Gastroesophageal sphincter (tissue), 4 donors: ENCODE measurements around the gene KCNAB1. TPM values are rescaled to one million over a fixed set of nuclear protein-coding genes. Genes with fewer than 3 reads are reported as not detected.
"Not testable (repeated sequence)": the region's sequence is repeated elsewhere in the genome, so short reads cannot be mapped to it uniquely, and the experiment has no call there.

Source experiments
- ATAC-seq: fragments of 150-250 bp; one replicate; pipeline ENCODE4 v1.9.1; 2016; ENCODE audit warnings: mild to moderate bottlenecking, moderate library complexity
- H3K27ac ChIP-seq, 4 donors: fragments of 200-600 bp; sonication (generic) in 3 of 4; 1 replicate in 3 of 4; 2 replicates in 1 of 4; pipeline ENCODE4 v1.5.1; 2016 to 2019
- H3K27me3 ChIP-seq: fragments of 200-600 bp; sonication (generic); one replicate; pipeline ENCODE4 v1.5.1; 2019
- H3K36me3 ChIP-seq, 2 donors: fragments of 200-600 bp; sonication (generic); one replicate each; pipeline ENCODE4 v1.5.1; 2019; ENCODE audit warnings: control low read depth in 1 of 2
- H3K4me1 ChIP-seq, 3 donors: fragments of 200-600 bp; sonication (generic); 1 replicate in 2 of 3; 2 replicates in 1 of 3; pipeline ENCODE4 v1.5.1; 2016 to 2019; ENCODE audit warnings: control low read depth in 2 of 3
- H3K4me3 ChIP-seq, 2 donors: fragments of 200-600 bp; sonication (generic); one replicate each; pipeline ENCODE4 v1.5.1; 2019; ENCODE audit warnings: mild to moderate bottlenecking in 1 of 2, moderate library complexity in 1 of 2
- H3K9me3 ChIP-seq, 3 donors: fragments of 200-600 bp; sonication (generic); one replicate each; pipeline ENCODE4 v1.5.1; 2017 to 2019; ENCODE audit warnings: control low read depth in 2 of 3
- CTCF ChIP-seq, 4 experiments: fragments of 200-600 bp in 2 of 4; fragments of 450-650 bp in 2 of 4; sonication (generic) in 1 of 4; IDR thresholded peaks; one replicate each; pipeline ENCODE4 v1.5.1; 2017 to 2019; ENCODE audit warnings: antibody characterized with exemption in 4 of 4, mild to moderate bottlenecking in 2 of 4, moderate library complexity in 2 of 4
- EP300 ChIP-seq: sonication (generic); formaldehyde crosslinking; IDR thresholded peaks from one replicate; pipeline ENCODE4 v1.6.1; 2017; ENCODE audit warnings: antibody characterized with exemption, mild to moderate bottlenecking
- POLR2A ChIP-seq, 2 donors: fragments of 450-650 bp; IDR thresholded peaks; one replicate each; pipeline ENCODE4 v1.6.1; 2017; ENCODE audit warnings: antibody characterized with exemption in 2 of 2, mild to moderate bottlenecking in 2 of 2, moderate library complexity in 1 of 2
- POLR2AphosphoS5 ChIP-seq: sonication (generic); formaldehyde crosslinking; IDR thresholded peaks from one replicate; pipeline ENCODE4 v1.6.1; 2017; ENCODE audit warnings: antibody characterized with exemption
- WGBS, 2 donors: methylation state at CpG; one replicate each; pipeline ENCODE4 v1.1.5; 2018; ENCODE audit warnings: low coverage in 1 of 2; 5-methylcytosine and 5-hydroxymethylcytosine counted together
- total RNA-seq, 4 donors: library from RNA; depleted of rRNA; stranded (reverse); fragments of >200 nt; gene quantifications; one replicate each; pipeline ENCODE4 v1.1.0, GENCODE V29; 2016

Gene KCNAB1
- total RNA-seq, 4 donors from 2014 or later, result 0.31 to 6.3 (median 1.9) TPM

GRCh38 chr3:156217674-156218352 lies 97.4 kb downstream of the KCNAB1 start:
- Histone ChIP-seq H3K4me3 (no peak overlapping the region), H3K36me3 (no peaks in the 10 kb centered on the region), H3K4me1 (no peaks in the 10 kb centered on the region), H3K27me3 (no peaks in the 10 kb centered on the region), H3K27ac (no peak overlapping the region), H3K9me3 (no peaks in the 10 kb centered on the region)
- 88 to 100% methylated on average over 1 to 7 of the region's 9 CpGs for WGBS, 2 donors
- TF ChIP-seq EP300 (no peak), POLR2AphosphoS5 (no peak), POLR2A (IDR thresholded peaks at IDR 0.05) (no peak), CTCF (IDR thresholded peaks at IDR 0.05) (no peak)
- no peak for ATAC-seq

- Histone ChIP-seq H3K4me3 (no peak overlapping the region), H3K4me1 (no peaks in the 10 kb centered on the region), H3K36me3 (no peaks in the 10 kb centered on the region), H3K27me3 (no peaks in the 10 kb centered on the region), H3K9me3 (no peaks in the 10 kb centered on the region), H3K27ac (no peak overlapping the region)
- TF ChIP-seq CTCF (IDR thresholded peaks at IDR 0.05) (no peak), EP300 (no peak), POLR2AphosphoS5 (no peak)
- no peak for ATAC-seq
- 83% methylated on average over 2 of the region's 3 CpGs; no CpG with 5 or more reads in 1 of the 2 donors for WGBS, 2 donors
These were observed 98.0 kb downstream of the KCNAB1 start for GRCh38 chr3:156218353-156218744.

GRCh38 chr3:156222381-156222780 lies 102.0 kb downstream of the KCNAB1 start:
- not testable (repeated sequence) for H3K4me1 ChIP-seq, ATAC-seq, H3K27ac ChIP-seq, H3K36me3 ChIP-seq, H3K4me3 ChIP-seq, H3K9me3 ChIP-seq, H3K27me3 ChIP-seq

DNA sequence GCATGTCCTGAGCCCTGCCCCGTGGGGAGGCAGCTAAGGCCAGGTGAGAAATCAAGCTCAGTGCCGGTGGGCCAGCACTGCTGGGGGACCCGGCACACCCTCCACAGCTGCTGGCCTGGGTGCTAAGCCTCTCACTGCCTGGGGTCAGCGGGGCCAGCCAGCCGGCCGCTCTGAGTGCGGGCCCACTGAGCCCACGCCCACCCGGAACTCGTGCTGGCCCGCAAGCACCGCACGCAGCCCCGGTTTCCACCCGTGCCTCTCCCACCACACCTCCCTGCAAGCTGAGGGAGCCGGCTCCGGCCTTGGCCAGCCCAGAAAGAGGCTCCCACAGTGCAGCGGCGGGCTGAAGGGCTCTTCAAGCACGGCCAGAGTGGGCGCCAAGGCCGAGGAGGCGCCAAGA lies 103.7 kb downstream of the KCNAB1 start:
- H3K27ac ChIP-seq, H3K4me3 ChIP-seq, ATAC-seq, H3K36me3 ChIP-seq, H3K9me3 ChIP-seq, H3K4me1 ChIP-seq, H3K27me3 ChIP-seq: not testable (repeated sequence)
- no CpG with 5 or more reads among the region's 23 CpGs for WGBS, 2 donors

GRCh38 chr3:156226676-156227420 lies 106.5 kb downstream of the KCNAB1 start:
- Histone ChIP-seq H3K36me3 (no peaks in the 10 kb centered on the region), H3K9me3 (no peaks in the 10 kb centered on the region), H3K27ac (no peak overlapping the region), H3K4me3 (no peak overlapping the region), H3K27me3 (no peaks in the 10 kb centered on the region), H3K4me1 (no peaks in the 10 kb centered on the region)
- no peak for ATAC-seq
- no peak for TF ChIP-seq EP300
- no peak for TF ChIP-seq CTCF (IDR thresholded peaks at IDR 0.05)
- TF ChIP-seq POLR2A (IDR thresholded peaks at IDR 0.05), result no peak
- TF ChIP-seq POLR2AphosphoS5, result no peak
- 59 to 65% methylated on average over 6 of the region's 6 CpGs for WGBS, 2 donors

GRCh38 chr3:156227704-156228103 lies 107.3 kb downstream of the KCNAB1 start:
- 36 to 56% methylated on average over 1 to 6 of the region's 6 CpGs for WGBS, 2 donors
- H3K9me3 ChIP-seq, result no peaks in the 10 kb centered on the region
- H3K4me3 ChIP-seq, result no peak overlapping the region
- no peaks in the 10 kb centered on the region for H3K27me3 ChIP-seq
- H3K4me1 ChIP-seq, result no peaks in the 10 kb centered on the region
- no peaks in the 10 kb centered on the region for H3K36me3 ChIP-seq
- no peak for ATAC-seq
- no peak overlapping the region for H3K27ac ChIP-seq
- TF ChIP-seq EP300 (no peak), POLR2A (IDR thresholded peaks at IDR 0.05) (no peak), POLR2AphosphoS5 (no peak), CTCF (IDR thresholded peaks at IDR 0.05) (no peak)
